Retinal pigment epithelial cell (primary cell): ENCODE measurements around the gene OR2J3.
"Not testable (repeated sequence)": the region's sequence is repeated elsewhere in the genome, so short reads cannot be mapped to it uniquely, and the experiment has no call there.

Experiments
- DNase-seq: peaks from one replicate; pipeline ENCODE4 v3.0.0-alpha.2; 2010; ENCODE audit warnings: low read depth
- H3K4me3 ChIP-seq: 2 replicates; pipeline ENCODE4 v1.5.1; 2011; ENCODE audit warnings: mild to moderate bottlenecking, low read length, control low read depth, moderate library complexity
- TF ChIP-seq, protein P1 (sequence below): conservative IDR thresholded peaks from 2 replicates; pipeline ENCODE4 v1.5.1; 2011; ENCODE audit warnings: low read depth, low read length, control low read depth, inconsistent platforms

OR2J3 gene

DNA sequence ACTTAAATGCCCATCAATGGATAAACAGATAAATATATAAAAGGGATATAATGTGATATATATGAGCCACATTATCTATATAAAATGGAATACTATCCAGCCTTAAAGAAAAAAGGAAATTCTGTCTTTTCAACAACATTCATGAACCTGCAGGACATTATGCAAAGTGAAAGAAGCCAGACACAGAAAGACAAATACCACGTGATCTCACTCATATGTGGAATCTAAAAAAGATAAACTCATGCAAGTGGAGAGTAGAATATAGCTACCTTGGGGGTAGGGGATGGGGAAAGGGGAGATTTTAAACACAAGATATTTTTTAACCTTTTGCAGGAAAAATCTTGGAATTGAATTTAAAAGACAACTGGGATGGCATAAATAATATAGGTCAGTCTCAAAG lies 10.1 kb upstream of the OR2J3 start:
- DNase-seq: no peak
- no peak overlapping the region for H3K4me3 ChIP-seq
- TF ChIP-seq, protein P1, sequence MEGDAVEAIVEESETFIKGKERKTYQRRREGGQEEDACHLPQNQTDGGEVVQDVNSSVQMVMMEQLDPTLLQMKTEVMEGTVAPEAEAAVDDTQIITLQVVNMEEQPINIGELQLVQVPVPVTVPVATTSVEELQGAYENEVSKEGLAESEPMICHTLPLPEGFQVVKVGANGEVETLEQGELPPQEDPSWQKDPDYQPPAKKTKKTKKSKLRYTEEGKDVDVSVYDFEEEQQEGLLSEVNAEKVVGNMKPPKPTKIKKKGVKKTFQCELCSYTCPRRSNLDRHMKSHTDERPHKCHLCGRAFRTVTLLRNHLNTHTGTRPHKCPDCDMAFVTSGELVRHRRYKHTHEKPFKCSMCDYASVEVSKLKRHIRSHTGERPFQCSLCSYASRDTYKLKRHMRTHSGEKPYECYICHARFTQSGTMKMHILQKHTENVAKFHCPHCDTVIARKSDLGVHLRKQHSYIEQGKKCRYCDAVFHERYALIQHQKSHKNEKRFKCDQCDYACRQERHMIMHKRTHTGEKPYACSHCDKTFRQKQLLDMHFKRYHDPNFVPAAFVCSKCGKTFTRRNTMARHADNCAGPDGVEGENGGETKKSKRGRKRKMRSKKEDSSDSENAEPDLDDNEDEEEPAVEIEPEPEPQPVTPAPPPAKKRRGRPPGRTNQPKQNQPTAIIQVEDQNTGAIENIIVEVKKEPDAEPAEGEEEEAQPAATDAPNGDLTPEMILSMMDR: no peak

DNA sequence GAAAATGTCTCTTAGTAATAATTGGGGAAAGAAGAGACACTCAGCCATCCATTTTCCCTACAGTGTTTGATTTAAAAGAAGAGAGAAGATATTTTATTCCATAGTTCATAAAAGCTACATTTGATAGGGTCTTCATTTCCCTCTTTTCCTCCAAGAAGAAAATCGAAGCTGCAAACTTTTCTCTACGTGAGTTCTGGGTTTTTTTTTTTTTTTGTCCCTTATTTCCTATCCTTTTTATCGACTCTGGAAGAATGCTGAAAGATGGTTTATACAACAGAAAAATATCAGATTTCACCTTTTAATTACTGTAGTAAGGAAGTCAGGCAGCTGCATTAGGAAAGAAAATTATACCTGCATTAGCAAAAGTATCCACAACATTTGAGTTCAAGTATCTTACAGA lies 8.7 kb upstream of the OR2J3 start, which contains the start of gene OR2J1:
Gene OR2J1, plus strand, starts transcription at position 301 of the 400 bp plus-strand sequence. CDS start 1,453 bp downstream, outside the sequence.
- TF ChIP-seq, protein P1: no peak
- no peak for DNase-seq

DNA sequence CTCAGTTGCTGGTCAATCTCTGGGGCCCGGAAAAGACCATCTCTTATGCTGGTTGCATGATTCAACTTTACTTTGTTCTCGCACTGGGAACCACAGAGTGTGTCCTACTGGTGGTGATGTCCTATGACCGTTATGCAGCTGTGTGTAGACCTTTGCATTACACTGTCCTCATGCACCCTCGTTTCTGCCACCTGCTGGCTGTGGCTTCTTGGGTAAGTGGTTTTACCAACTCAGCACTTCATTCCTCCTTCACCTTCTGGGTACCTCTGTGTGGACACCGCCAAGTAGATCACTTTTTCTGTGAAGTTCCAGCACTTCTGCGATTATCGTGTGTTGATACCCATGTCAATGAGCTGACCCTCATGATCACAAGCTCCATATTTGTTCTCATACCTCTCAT lies 4.3 kb downstream of the OR2J3 start:
- TF ChIP-seq, protein P1: no peak
- H3K4me3 ChIP-seq: no peak overlapping the region
- no peak for DNase-seq

More for the DNA sequence above, 8.7 kb upstream of the OR2J3 start, which contains the start of gene OR2J1:
- H3K4me3 ChIP-seq: no peak within 1 kb of the TSS

DNA sequence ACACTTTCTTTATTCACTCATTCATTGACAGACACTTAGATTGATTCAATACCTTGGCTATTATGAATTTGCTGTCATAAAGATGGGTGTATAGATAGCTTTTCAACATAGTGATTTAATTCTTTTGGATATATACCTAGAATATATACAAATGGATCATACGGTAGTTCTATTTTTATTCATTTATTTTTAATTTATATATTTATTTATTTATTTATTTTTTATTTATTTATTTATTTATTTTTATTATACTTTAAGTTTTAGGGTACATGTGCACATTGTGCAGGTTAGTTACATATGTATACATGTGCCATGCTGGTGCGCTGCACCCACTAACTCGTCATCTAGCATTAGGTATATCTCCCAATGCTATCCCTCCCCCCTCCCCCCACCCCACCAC lies 7.1 kb downstream of the OR2J3 start:
- DNase-seq, H3K4me3 ChIP-seq: not testable (repeated sequence)

DNA sequence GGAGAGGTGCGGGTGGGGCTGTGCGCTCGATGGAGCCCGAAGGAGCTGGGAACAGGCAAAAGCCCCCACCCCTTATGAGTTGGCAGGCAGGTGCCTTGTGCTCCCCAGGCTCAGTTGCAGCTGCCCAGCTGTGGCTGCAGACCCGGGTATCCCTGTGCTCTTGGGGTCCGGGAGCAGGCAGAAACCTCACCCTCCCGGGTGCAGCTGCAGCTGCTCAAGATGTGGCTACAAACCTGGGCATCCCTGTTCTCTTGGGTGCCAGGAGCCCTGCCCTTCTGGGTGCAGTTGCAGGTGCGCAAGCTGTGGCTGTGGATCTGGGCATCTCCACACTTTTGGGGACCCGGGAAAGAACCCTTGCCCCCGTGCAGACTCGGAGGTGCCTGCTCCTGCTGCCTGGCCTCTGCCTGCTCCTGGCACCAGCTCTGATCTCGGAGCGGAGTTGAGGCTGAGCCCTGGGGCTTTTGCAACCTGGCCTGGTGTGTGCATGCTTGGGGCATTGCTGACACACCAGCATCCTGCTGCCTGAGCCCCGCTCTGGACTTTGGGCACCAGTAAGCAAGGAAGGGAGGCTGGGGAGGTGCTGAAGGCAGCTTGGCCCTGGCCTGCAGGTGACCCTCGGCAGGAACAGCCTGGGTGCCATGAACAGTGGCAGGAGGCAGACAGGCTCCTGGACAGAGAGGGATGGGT lies 21.6 kb downstream of the OR2J3 start:
- H3K4me3 ChIP-seq: no peak overlapping the region
- no peak for DNase-seq
- TF ChIP-seq, protein P1: no peak

DNA sequence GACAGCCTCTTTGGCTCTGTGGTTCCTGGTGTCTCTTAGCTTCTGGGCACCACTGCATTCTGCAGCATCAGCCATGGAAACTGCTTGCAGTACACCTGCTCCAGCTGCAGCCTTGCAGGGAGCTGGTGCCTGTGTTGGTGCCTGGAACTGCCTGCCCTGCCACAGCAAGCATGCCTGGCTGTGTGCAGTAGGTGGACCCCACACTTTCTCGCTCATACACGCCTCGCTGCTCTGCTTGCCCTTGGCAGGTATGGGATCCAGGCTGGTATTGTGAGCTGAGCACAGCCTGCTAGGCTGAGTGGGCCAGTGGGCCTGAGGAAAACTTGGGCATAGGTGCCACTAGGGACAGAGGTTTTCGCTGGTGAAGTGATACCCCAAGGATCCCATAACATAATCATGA lies 22.8 kb downstream of the OR2J3 start:
- H3K4me3 ChIP-seq: no peak overlapping the region
- TF ChIP-seq, protein P1: no peak
- DNase-seq: no peak

DNA sequence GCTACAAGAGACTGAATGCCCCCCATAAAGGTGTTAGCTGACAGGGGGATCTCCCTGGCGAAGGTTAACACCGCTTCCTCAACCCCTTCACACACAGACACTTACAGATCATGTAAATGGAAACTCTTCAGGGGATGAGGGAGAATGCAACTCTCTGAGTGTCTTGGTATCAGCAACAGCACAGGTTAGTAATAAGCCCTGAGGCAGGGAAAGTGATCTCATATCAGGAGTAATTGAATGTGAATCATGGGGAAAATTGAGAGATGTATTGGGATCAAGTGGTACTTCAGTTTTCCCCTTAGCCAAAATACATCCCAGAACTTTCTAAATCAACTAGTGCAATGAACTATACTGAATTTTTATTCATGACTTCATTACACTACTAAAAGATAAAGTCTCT lies 23.8 kb downstream of the OR2J3 start:
- DNase-seq: no peak
- TF ChIP-seq, protein P1: no peak
- no peak overlapping the region for H3K4me3 ChIP-seq
